HAP-1 (cell line): ENCODE measurements around the gene COL25A1.

Source experiments
- DNase-seq, 2 experiments: peaks; one replicate each; pipeline ENCODE4 v3.0.0-alpha.2; 2016 to 2020; ENCODE audit warnings: low spot score in 2 of 2
- H3K27me3 ChIP-seq: fragments of 250-450 bp; sonication (Bioruptor Pico); 2 replicates; pipeline ENCODE4 v1.5.1; 2020; ENCODE audit warnings: low read depth, mild to moderate bottlenecking, moderate library complexity
- H3K36me3 ChIP-seq: fragments of 250-450 bp; sonication (Bioruptor Pico); replicated peaks from 2 replicates; pipeline ENCODE4 v1.5.1; 2020; ENCODE audit warnings: mild to moderate bottlenecking
- H3K4me1 ChIP-seq: fragments of 250-450 bp; sonication (Bioruptor Pico); 2 replicates; pipeline ENCODE4 v1.5.1; 2020; ENCODE audit warnings: mild to moderate bottlenecking
- H3K4me3 ChIP-seq: fragments of 250-450 bp; sonication (Bioruptor Pico); 2 replicates; pipeline ENCODE4 v1.5.1; 2020; ENCODE audit warnings: mild to moderate bottlenecking, moderate library complexity
- H3K9me3 ChIP-seq: fragments of 250-450 bp; sonication (Bioruptor Pico); 2 replicates; pipeline ENCODE4 v1.5.1; 2020; ENCODE audit warnings: mild to moderate bottlenecking, moderate library complexity
- in situ Hi-C: fragments of 300-500 bp; cut with MboI; formaldehyde crosslinking; loops from 3 replicates; pipeline ENCODE4 v1.14.3; 2020; ENCODE audit warnings: low sequenced_read_pairs, inconsistent platforms, mixed read lengths

Gene COL25A1

DNA sequence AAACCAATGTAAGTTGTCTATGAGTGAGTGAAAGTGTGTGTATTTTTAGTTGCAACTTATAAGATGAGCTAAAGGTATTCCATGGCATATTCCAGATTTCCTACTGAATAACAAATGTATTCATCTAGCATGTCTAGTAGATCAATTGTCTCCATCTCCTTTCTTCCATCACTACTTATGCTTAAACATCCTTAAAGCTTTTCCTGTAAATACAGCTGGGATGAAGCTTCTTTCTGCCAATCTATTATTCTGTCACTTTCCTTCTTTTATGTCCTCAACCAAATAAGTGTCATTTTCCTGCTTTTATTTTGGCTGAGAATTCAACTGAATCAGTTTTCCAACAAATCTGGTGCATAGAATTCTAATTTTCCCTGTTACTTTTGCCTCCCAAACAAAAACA is 136.3 kb downstream of the COL25A1 start:
- no peaks in the 10 kb centered on the region for H3K36me3 ChIP-seq
- peaks cover 9% of the 10 kb centered on the region for H3K4me1 ChIP-seq
- H3K4me3 ChIP-seq = no peak overlapping the region
- no peak for DNase-seq
- H3K9me3 ChIP-seq = no peaks in the 10 kb centered on the region
- in situ Hi-C loops = no loop called here
- no peaks in the 10 kb centered on the region for H3K27me3 ChIP-seq

DNA sequence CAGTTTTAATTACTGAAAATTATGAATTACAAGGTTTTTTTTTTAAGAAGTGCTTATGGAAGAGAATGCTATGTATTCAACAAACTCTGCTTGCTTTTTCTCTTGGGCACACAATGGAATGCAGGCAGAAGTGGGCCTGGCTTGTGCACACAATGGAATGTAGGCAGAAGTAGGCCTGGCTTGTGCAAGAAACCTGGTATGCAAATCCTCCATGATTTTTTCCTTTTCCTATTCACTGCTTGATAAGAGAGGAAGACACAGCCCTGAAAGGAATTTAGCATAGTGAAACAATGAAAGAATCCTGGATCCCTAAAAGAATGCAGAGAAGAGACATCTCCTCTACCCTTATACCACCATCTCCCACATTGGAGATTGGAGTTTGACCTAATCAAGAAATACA is 138.4 kb downstream of the COL25A1 start:
- no peak overlapping the region for H3K4me3 ChIP-seq
- no peaks in the 10 kb centered on the region for H3K27me3 ChIP-seq
- peaks cover 9% of the 10 kb centered on the region for H3K4me1 ChIP-seq
- H3K9me3 ChIP-seq = no peaks in the 10 kb centered on the region
- peak; percentile 64 to 75 for DNase-seq
- in situ Hi-C loops = no loop called here
- no peaks in the 10 kb centered on the region for H3K36me3 ChIP-seq

- H3K27me3 ChIP-seq = no peaks in the 10 kb centered on the region
- in situ Hi-C loops = no loop called here
- H3K9me3 ChIP-seq = no peaks in the 10 kb centered on the region
- H3K4me3 ChIP-seq = no peak overlapping the region
- H3K36me3 ChIP-seq = no peaks in the 10 kb centered on the region
- DNase-seq = no peak
- H3K4me1 ChIP-seq = peaks cover 9% of the 10 kb centered on the region
Observed at GRCh38 chr4:109163493-109163892, 139.0 kb downstream of the COL25A1 start.

GRCh38 chr4:109162759-109163158 is 139.7 kb downstream of the COL25A1 start:
- no peak for DNase-seq
- Histone ChIP-seq H3K9me3 (no peaks in the 10 kb centered on the region), H3K27me3 (no peaks in the 10 kb centered on the region), H3K4me3 (no peak overlapping the region), H3K4me1 (peaks cover 9% of the 10 kb centered on the region), H3K36me3 (no peaks in the 10 kb centered on the region)
- in situ Hi-C loops = no loop called here

GRCh38 chr4:109160494-109160893 is 142.0 kb downstream of the COL25A1 start:
- no peaks in the 10 kb centered on the region for H3K27me3 ChIP-seq
- DNase-seq = no peak
- H3K36me3 ChIP-seq = no peaks in the 10 kb centered on the region
- H3K4me3 ChIP-seq = no peak overlapping the region
- in situ Hi-C loops = no loop called here
- H3K4me1 ChIP-seq = peaks cover 11% of the 10 kb centered on the region
- no peaks in the 10 kb centered on the region for H3K9me3 ChIP-seq

GRCh38 chr4:109157696-109158095 is 144.8 kb downstream of the COL25A1 start:
- no peaks in the 10 kb centered on the region for H3K36me3 ChIP-seq
- no peak for DNase-seq
- no peaks in the 10 kb centered on the region for H3K9me3 ChIP-seq
- in situ Hi-C loops = no loop called here
- peaks cover 3% of the 10 kb centered on the region for H3K4me1 ChIP-seq
- H3K27me3 ChIP-seq = no peaks in the 10 kb centered on the region
- no peak overlapping the region for H3K4me3 ChIP-seq

- in situ Hi-C loops = no loop called here
- no peak for DNase-seq
- Histone ChIP-seq H3K4me3 (no peak overlapping the region), H3K36me3 (no peaks in the 10 kb centered on the region), H3K9me3 (no peaks in the 10 kb centered on the region), H3K27me3 (no peaks in the 10 kb centered on the region), H3K4me1 (peaks cover 3% of the 10 kb centered on the region)
Observed at GRCh38 chr4:109157205-109157604, 145.3 kb downstream of the COL25A1 start.

GRCh38 chr4:109156356-109156755 is 146.1 kb downstream of the COL25A1 start:
- in situ Hi-C loops = no loop called here

GRCh38 chr4:109155682-109156283 is 146.7 kb downstream of the COL25A1 start:
- H3K27me3 ChIP-seq = no peaks in the 10 kb centered on the region
- H3K9me3 ChIP-seq = no peaks in the 10 kb centered on the region
- H3K4me1 ChIP-seq = peaks cover 3% of the 10 kb centered on the region
- in situ Hi-C loops = no loop called here
- H3K4me3 ChIP-seq = no peak overlapping the region
- peak; percentile 16 to 30 for DNase-seq
- H3K36me3 ChIP-seq = no peaks in the 10 kb centered on the region

More at GRCh38 chr4:109156356-109156755, 146.1 kb downstream of the COL25A1 start:
- no peaks in the 10 kb centered on the region for H3K36me3 ChIP-seq
- no peak for DNase-seq
- H3K4me1 ChIP-seq = peaks cover 3% of the 10 kb centered on the region
- no peak overlapping the region for H3K4me3 ChIP-seq
- no peaks in the 10 kb centered on the region for H3K9me3 ChIP-seq
- no peaks in the 10 kb centered on the region for H3K27me3 ChIP-seq

- in situ Hi-C loops = no loop called here
- H3K9me3 ChIP-seq = no peaks in the 10 kb centered on the region
- DNase-seq = no peak
- no peaks in the 10 kb centered on the region for H3K36me3 ChIP-seq
- H3K4me3 ChIP-seq = no peak overlapping the region
- H3K27me3 ChIP-seq = no peaks in the 10 kb centered on the region
- H3K4me1 ChIP-seq = peaks cover 3% of the 10 kb centered on the region
Observed at GRCh38 chr4:109155084-109155483, 147.4 kb downstream of the COL25A1 start.

GRCh38 chr4:109154424-109154823 is 148.0 kb downstream of the COL25A1 start:
- in situ Hi-C loops = no loop called here
- DNase-seq = no peak
- Histone ChIP-seq H3K9me3 (no peaks in the 10 kb centered on the region), H3K4me1 (peaks cover 3% of the 10 kb centered on the region), H3K4me3 (no peak overlapping the region), H3K36me3 (no peaks in the 10 kb centered on the region), H3K27me3 (no peaks in the 10 kb centered on the region)

- Histone ChIP-seq H3K4me3 (no peak overlapping the region), H3K36me3 (no peaks in the 10 kb centered on the region), H3K4me1 (no peaks in the 10 kb centered on the region), H3K27me3 (no peaks in the 10 kb centered on the region), H3K9me3 (no peaks in the 10 kb centered on the region)
- DNase-seq = no peak
- in situ Hi-C loops = no loop called here
Observed at GRCh38 chr4:109149836-109150235, 152.6 kb downstream of the COL25A1 start.

GRCh38 chr4:109148577-109149075 is 153.8 kb downstream of the COL25A1 start:
- H3K4me3 ChIP-seq = no peak overlapping the region
- H3K27me3 ChIP-seq = no peaks in the 10 kb centered on the region
- H3K4me1 ChIP-seq = no peaks in the 10 kb centered on the region
- no peaks in the 10 kb centered on the region for H3K36me3 ChIP-seq
- in situ Hi-C loops = no loop called here
- no peak for DNase-seq
- H3K9me3 ChIP-seq = no peaks in the 10 kb centered on the region

GRCh38 chr4:109147135-109147534 is 155.3 kb downstream of the COL25A1 start:
- DNase-seq = no peak
- in situ Hi-C loops = no loop called here
- no peaks in the 10 kb centered on the region for H3K4me1 ChIP-seq
- no peak overlapping the region for H3K4me3 ChIP-seq
- H3K36me3 ChIP-seq = no peaks in the 10 kb centered on the region
- no peaks in the 10 kb centered on the region for H3K9me3 ChIP-seq
- no peaks in the 10 kb centered on the region for H3K27me3 ChIP-seq

DNA sequence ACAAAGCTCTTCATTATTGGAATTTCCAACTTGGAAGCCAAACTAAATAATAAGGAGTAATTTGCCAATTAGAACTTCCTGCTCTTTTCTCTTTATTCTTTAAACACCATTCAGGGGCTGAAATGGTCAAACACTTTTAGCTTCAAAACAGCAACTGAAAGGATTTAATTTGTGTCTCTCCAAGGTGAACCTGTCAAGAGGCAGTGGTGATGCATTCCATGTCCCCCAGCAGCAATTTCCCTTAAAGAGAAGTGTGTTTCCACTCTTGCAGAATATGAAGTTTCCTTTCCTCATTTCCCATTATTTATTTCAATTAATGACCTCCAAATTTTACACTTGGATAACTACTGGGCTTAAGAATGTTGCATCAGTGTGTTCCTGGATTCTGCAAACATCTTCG is 156.0 kb downstream of the COL25A1 start:
- no peak for DNase-seq
- in situ Hi-C loops = no loop called here
- no peaks in the 10 kb centered on the region for H3K4me1 ChIP-seq

More for the DNA sequence above, 156.0 kb downstream of the COL25A1 start:
- no peaks in the 10 kb centered on the region for H3K36me3 ChIP-seq
- no peaks in the 10 kb centered on the region for H3K27me3 ChIP-seq
- no peak overlapping the region for H3K4me3 ChIP-seq
- no peaks in the 10 kb centered on the region for H3K9me3 ChIP-seq
